Esophagus squamous epithelium (tissue), 4 donors: ENCODE data around the gene MRGPRF.

ENCODE experiments used
- POLR2A ChIP-seq, 4 donors: fragments of 450-650 bp; IDR thresholded peaks; one replicate each; pipeline ENCODE4 v1.6.1; 2017; ENCODE audit warnings: antibody characterized with exemption in 4 of 4, mild to moderate bottlenecking in 4 of 4, moderate library complexity in 3 of 4
- TF ChIP-seq, protein P1 (sequence below), 6 experiments: fragments of 450-650 bp in 4 of 6; fragments of 200-600 bp in 2 of 6; sonication (generic) in 2 of 6; IDR thresholded peaks; one replicate each; pipeline ENCODE4 v1.5.1; 2016 to 2019; ENCODE audit warnings: antibody characterized with exemption in 6 of 6, mild to moderate bottlenecking in 4 of 6, moderate library complexity in 4 of 6

DNA sequence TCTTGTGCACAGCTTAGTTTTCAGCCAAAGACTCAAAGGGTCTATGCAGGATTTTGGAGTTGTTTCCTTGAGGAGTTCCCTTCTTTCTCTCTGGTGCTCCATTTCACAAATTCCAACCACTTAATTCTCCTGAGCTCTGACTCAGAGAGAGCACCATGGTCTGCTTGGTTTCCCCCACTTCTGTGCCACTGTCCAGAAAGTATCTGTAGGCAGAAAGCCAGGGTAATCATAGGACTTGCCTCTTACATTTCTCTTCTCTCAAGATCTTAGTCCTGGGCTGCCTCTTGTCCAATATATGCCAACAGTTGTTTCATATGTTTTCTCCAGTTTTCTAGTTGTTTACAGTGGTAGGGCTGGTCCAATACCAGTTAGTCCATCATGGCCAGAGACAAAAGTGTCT is 25.8 kb downstream of the MRGPRF start:
- TF ChIP-seq POLR2A (IDR thresholded peaks at IDR 0.05) = no peak
- TF ChIP-seq, protein P1, sequence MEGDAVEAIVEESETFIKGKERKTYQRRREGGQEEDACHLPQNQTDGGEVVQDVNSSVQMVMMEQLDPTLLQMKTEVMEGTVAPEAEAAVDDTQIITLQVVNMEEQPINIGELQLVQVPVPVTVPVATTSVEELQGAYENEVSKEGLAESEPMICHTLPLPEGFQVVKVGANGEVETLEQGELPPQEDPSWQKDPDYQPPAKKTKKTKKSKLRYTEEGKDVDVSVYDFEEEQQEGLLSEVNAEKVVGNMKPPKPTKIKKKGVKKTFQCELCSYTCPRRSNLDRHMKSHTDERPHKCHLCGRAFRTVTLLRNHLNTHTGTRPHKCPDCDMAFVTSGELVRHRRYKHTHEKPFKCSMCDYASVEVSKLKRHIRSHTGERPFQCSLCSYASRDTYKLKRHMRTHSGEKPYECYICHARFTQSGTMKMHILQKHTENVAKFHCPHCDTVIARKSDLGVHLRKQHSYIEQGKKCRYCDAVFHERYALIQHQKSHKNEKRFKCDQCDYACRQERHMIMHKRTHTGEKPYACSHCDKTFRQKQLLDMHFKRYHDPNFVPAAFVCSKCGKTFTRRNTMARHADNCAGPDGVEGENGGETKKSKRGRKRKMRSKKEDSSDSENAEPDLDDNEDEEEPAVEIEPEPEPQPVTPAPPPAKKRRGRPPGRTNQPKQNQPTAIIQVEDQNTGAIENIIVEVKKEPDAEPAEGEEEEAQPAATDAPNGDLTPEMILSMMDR (IDR thresholded peaks at IDR 0.05) = no peak
